GF-D8 (cell line): ENCODE results near the gene NHS.
"Not testable (repeated sequence)": the region's sequence is repeated elsewhere in the genome, so short reads cannot be mapped to it uniquely, and the experiment has no call there.

Experiments
- DNase-seq: peaks from one replicate; lab custom pipeline; 2025; lab: John Stamatoyannopoulos, UW

Gene NHS

GRCh38 chrX:17549107-17549651 lies 174.2 kb downstream of the NHS start:
- DNase-seq = no peak

DNA sequence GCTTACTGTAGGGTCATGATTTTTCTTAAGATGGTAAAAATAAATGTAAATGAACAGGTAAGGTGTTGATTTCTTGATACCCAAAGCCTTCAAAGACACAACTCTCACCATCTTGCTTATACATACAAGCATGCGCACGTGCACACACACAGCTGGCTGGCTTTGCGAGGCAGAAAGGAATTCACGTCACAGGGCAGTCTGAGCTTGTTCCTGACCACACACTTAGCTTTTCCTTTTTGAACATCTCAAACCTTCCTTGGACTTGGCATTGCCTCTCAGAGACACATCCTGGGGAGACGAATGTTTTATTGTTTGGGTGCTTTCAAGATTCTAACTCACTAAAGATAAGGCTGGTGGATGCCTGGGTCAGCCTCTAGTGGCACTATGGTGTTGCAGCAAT lies 175.0 kb downstream of the NHS start:
- no peak for DNase-seq

- no peak for DNase-seq
These were observed 177.1 kb downstream of the NHS start for GRCh38 chrX:17552044-17552650.

- DNase-seq = no peak
These were observed 178.5 kb downstream of the NHS start for GRCh38 chrX:17553469-17553868.

DNA sequence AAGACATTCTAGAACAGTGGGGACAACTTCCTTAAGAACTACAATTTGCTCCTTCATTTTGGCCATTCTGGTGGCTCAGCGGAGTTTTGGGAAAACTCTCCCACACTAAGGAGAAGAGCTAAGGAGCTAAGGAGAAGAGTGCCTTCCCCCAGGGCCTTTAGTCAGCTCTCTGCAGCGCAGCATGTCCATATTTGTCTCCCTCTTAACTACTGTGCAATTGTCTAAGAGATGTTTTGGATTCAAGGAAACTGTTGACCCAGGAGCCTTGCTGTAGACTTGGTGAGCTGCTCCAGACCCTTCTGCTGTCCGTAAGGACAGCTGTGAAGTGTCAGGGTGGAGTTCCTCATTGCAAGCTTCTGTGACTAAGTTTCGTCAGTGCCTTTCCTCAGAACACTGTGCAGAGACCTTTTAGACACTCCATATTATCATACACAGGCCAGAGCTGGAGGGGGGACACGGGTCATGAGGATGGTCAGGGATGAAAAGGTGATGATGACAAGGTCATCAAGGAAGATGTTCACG lies 179.0 kb downstream of the NHS start:
- DNase-seq = no peak

- DNase-seq = no peak
These were observed 179.9 kb downstream of the NHS start for GRCh38 chrX:17554914-17555313.

GRCh38 chrX:17555846-17556245 lies 180.8 kb downstream of the NHS start:
- no peak for DNase-seq

- DNase-seq = no peak
These were observed 184.9 kb downstream of the NHS start for GRCh38 chrX:17559728-17560379.

DNA sequence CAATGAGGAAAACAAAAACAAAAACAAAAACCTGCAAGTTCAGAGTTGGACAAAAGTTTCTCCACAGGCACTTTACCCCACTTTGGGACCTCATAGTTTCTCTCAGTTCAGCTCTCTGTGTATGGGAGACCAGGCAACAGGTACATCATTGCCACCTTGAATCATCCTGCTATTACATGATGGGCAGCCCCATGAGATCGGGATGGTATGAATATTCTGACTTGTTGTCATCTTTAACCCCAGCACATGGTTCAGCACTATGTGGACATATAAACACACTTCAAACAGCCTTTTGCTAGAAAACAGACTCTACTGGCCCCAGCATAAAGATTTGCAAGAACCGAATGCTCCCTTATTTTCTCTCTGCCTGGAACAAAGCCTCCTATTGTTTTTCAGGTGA lies 185.4 kb downstream of the NHS start:
- DNase-seq = no peak

GRCh38 chrX:17563076-17563475 lies 188.1 kb downstream of the NHS start:
- DNase-seq = no peak

- no peak for DNase-seq
These were observed 188.5 kb downstream of the NHS start for GRCh38 chrX:17563515-17563914.

- no peak for DNase-seq
These were observed 189.8 kb downstream of the NHS start for GRCh38 chrX:17564689-17565409.

DNA sequence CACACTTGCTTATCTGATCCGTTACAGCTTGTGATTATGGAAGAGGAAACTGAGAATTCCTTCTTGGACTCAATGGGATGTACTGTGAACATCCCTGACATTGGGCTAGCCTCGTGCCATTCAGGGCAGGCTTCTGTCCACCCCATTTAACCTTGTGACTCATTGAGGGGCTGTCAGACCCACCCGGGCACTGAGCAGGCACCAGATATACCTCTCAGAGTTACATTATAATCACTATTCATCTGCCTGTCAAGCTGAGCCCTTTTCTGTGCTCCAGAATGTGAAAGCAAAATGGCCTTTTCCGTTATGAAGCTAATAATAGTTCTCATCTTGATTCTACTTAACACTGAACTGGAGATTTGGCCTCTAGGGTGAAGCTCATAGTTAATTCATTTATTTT lies 191.7 kb downstream of the NHS start:
- DNase-seq = no peak

DNA sequence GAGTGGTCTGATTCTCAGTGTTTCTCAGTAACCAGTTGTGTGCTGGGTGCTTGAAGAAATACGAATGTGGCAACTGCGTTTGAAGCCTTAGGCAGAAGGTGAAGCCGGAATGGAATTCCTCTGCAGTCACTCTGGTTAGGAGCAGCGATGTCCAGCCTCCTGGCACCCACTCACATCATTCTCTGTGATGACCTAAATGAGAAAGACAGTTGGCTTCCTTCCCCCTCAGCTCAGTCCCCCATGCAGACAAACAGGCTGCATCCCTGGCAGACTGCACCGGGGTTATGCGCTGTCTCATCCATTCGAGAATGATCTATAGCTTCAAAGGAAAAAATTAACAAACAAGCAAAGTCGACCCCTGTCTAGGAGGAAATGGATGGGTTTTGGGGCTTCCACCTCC lies 192.2 kb downstream of the NHS start:
- DNase-seq = no peak

DNA sequence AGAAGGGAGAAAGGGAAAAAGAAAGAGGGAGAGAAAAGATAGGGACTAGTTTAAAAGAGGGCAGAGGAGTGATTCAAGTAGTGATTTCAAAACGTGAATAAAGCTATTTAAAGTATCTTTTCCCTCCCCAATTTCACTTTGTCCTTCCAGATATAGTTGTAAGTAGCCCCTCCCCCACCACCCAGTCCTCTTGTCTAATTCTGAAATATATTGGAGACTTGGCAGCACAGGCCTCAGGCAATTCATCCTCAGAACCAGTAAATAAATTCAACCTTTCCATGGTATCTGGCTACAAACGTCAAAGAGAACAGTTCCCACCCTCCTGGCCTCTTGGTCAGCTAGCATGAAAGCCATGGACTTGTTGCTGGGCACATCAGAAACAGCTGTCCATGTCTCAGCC lies 192.8 kb downstream of the NHS start:
- DNase-seq = no peak

DNA sequence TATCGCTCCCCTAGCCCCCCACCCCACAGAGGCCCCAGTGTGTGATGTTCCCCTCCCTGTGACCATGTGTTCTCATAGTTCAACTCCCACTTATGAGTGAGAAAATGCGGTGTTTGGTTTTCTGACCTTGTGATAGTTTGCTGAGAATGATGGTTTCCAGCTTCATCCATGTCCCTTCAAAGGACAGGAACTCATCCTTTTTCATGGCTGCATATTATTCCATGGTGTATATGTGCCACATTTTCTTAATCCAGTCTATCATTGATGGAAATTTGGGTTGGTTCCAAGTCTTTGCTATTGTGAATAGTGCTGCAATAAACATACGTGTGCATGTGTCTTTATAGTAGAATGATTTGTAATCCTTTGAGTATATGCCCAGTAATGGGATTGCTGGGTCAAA lies 193.8 kb downstream of the NHS start:
- not testable (repeated sequence) for DNase-seq

DNA sequence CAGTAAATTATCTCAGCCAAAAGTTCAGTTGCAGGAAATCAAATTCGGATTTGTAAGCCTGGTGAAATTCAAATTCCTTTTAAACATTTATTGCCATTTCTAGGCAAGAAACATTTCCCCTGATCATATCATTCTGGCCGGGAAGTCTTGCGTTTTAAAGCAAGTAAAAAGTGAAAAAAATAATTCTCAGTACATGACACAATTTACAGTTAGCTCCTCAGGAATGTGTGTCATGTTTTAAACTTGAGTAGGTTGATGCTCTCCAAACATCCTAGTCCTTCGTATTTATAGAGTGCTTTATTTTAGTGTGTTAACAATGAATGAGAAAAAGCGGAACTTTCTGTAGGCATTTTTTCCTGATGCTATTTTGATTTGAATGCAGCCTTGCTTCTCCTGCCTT lies 204.0 kb downstream of the NHS start:
- no peak for DNase-seq

GRCh38 chrX:17580539-17581152 lies 205.6 kb downstream of the NHS start:
- DNase-seq = no peak

DNA sequence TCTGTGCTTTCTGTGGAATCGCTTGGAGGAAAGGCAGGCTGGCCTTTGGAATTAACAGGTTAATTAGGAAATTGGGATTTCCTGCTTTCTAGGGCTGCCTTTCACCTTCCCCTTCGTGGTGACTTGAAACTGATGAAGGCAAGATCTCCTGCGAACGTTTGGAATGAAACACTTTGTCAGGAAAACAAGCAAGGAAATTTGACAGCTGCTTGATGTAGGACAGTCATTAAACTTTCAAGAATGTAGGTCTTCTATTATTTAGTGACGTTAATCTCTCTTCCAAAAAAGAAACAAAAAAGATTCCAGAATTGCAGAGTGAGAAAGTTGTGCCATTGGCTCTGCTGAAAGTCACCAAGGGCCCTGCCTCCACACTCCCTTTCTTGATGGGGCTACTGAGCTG lies 206.6 kb downstream of the NHS start:
- no peak for DNase-seq

- no peak for DNase-seq
These were observed 209.3 kb downstream of the NHS start for GRCh38 chrX:17584248-17584681.

- no peak for DNase-seq
These were observed 210.0 kb downstream of the NHS start for GRCh38 chrX:17585006-17585405.

GRCh38 chrX:17587366-17587765 lies 212.4 kb downstream of the NHS start:
- no peak for DNase-seq
